Ascending aorta (tissue), 2 donors: Measurements from ENCODE around the gene LMO3. TPM values are rescaled to one million over a fixed set of nuclear protein-coding genes. Genes with fewer than 3 reads are reported as not detected.

ENCODE experiments used
- DNase-seq, 2 donors: peaks; one replicate each; pipeline ENCODE4 v3.0.0-alpha.2; 2019; ENCODE audit warnings: low spot score in 2 of 2
- H3K27ac ChIP-seq, 2 donors: fragments of 200-600 bp; sonication (generic); one replicate each; pipeline ENCODE4 v1.5.1; 2016 to 2017; ENCODE audit warnings: mild to moderate bottlenecking in 1 of 2
- H3K27me3 ChIP-seq: fragments of 200-600 bp; sonication (generic); one replicate; pipeline ENCODE4 v1.5.1; 2017
- H3K36me3 ChIP-seq, 2 donors: fragments of 200-600 bp; sonication (generic); one replicate each; pipeline ENCODE4 v1.5.1; 2016
- H3K4me1 ChIP-seq, 2 donors: fragments of 200-600 bp; sonication (generic); one replicate each; pipeline ENCODE4 v1.5.1; 2016 to 2017; ENCODE audit warnings: mild to moderate bottlenecking in 1 of 2
- H3K4me3 ChIP-seq, 2 donors: fragments of 200-600 bp; sonication (generic); one replicate each; pipeline ENCODE4 v1.5.1; 2016 to 2017; ENCODE audit warnings: mild to moderate bottlenecking in 1 of 2
- H3K9me3 ChIP-seq, 2 donors: fragments of 200-600 bp; sonication (generic); one replicate each; pipeline ENCODE4 v1.5.1; 2016
- CTCF ChIP-seq, 3 experiments: fragments of 200-600 bp in 2 of 3; fragments of 450-650 bp in 1 of 3; sonication (generic) in 2 of 3; IDR thresholded peaks; one replicate each; pipeline ENCODE4 v1.5.1; 2016 to 2019; ENCODE audit warnings: antibody characterized with exemption in 3 of 3, mild to moderate bottlenecking in 1 of 3, moderate library complexity in 1 of 3
- intact Hi-C: fragments of 100-400 bp; cut with DNase I; formaldehyde crosslinking; loops from one replicate; pipeline ENCODE4 v1.15.1; 2023
- total RNA-seq: library from RNA; depleted of rRNA; stranded (reverse); fragments of >200 nt; gene quantifications from one replicate; pipeline ENCODE4 v1.1.0, GENCODE V29; 2016

LMO3 gene
- total RNA-seq, 1 donor from 2014 or later = 20.2 TPM

- TF ChIP-seq CTCF (IDR thresholded peaks at IDR 0.05) = no peak
- Histone ChIP-seq H3K4me3 (no peak overlapping the region), H3K36me3 (no peaks in the 10 kb centered on the region), H3K9me3 (no peaks in the 10 kb centered on the region), H3K4me1 (peaks cover 0 to 3% of the 10 kb centered on the region in 2 donors), H3K27me3 (no peaks in the 10 kb centered on the region), H3K27ac (no peak overlapping the region)
- intact Hi-C loops = no loop called here
- DNase-seq = no peak
These were observed 12.3 kb upstream of the LMO3 start for GRCh38 chr12:16618256-16618655.

GRCh38 chr12:16613199-16613598 lies 7.2 kb upstream of the LMO3 start:
- peak overlapping the region in 1 of 2 donors; percentile 56 for H3K4me3 ChIP-seq
- H3K27ac ChIP-seq = peak overlapping the region; percentile 59 to 83
- H3K4me1 ChIP-seq = peaks cover 0 to 7% of the 10 kb centered on the region in 2 donors
- H3K27me3 ChIP-seq = no peaks in the 10 kb centered on the region
- no peaks in the 10 kb centered on the region for H3K36me3 ChIP-seq
- H3K9me3 ChIP-seq = no peaks in the 10 kb centered on the region
- TF ChIP-seq CTCF (IDR thresholded peaks at IDR 0.05) = no peak
- intact Hi-C loops = no loop called here
- DNase-seq = no peak

GRCh38 chr12:16612647-16613046 lies 6.7 kb upstream of the LMO3 start:
- no peaks in the 10 kb centered on the region for H3K27me3 ChIP-seq
- no peak for TF ChIP-seq CTCF (IDR thresholded peaks at IDR 0.05)
- peak overlapping the region in 1 of 2 donors; percentile 56 for H3K4me3 ChIP-seq
- H3K9me3 ChIP-seq = no peaks in the 10 kb centered on the region
- intact Hi-C loops = no loop called here
- DNase-seq = no peak
- H3K4me1 ChIP-seq = peaks cover 0 to 11% of the 10 kb centered on the region in 2 donors
- no peaks in the 10 kb centered on the region for H3K36me3 ChIP-seq
- peak overlapping the region; percentile 59 to 83 for H3K27ac ChIP-seq

- intact Hi-C loops = no loop called here
- no peak for TF ChIP-seq CTCF (IDR thresholded peaks at IDR 0.05)
- peaks cover 0 to 11% of the 10 kb centered on the region in 2 donors for H3K4me1 ChIP-seq
- no peaks in the 10 kb centered on the region for H3K27me3 ChIP-seq
- DNase-seq = no peak
- peak overlapping the region in 1 of 2 donors; percentile 56 for H3K4me3 ChIP-seq
- peak overlapping the region; percentile 59 to 83 for H3K27ac ChIP-seq
- no peaks in the 10 kb centered on the region for H3K36me3 ChIP-seq
- no peaks in the 10 kb centered on the region for H3K9me3 ChIP-seq
These were observed 5.2 kb upstream of the LMO3 start for GRCh38 chr12:16611146-16611545.

- no peak for DNase-seq
- Histone ChIP-seq H3K27me3 (no peaks in the 10 kb centered on the region), H3K4me1 (peaks cover 0 to 11% of the 10 kb centered on the region in 2 donors), H3K9me3 (no peaks in the 10 kb centered on the region), H3K27ac (peak overlapping the region; percentile 59 to 83), H3K4me3 (peak overlapping the region; percentile 4 to 56), H3K36me3 (no peaks in the 10 kb centered on the region)
- intact Hi-C loops = no loop called here
- TF ChIP-seq CTCF (IDR thresholded peaks at IDR 0.05) = no peak
These were observed 4.8 kb upstream of the LMO3 start for GRCh38 chr12:16610743-16611142.
